HG02943 (cell line): ENCODE data around the gene DUSP8.

Experiments
- ATAC-seq: cut with Tn5 transposase; IDR thresholded peaks from one replicate; pipeline ENCODE4 v1.9.1; 2021; ENCODE audit warnings: mild to moderate bottlenecking, low read depth, moderate library complexity; ENCODE audit not compliant: unreplicated experiment

The DUSP8 gene

GRCh38 chr11:1567052-1567720 lies 4.9 kb downstream of the DUSP8 start:
- no peak for ATAC-seq

- ATAC-seq: no peak
Measured at GRCh38 chr11:1566381-1567051, 5.6 kb downstream of the DUSP8 start.

GRCh38 chr11:1565904-1566247 lies 6.2 kb downstream of the DUSP8 start:
- no peak for ATAC-seq

DNA sequence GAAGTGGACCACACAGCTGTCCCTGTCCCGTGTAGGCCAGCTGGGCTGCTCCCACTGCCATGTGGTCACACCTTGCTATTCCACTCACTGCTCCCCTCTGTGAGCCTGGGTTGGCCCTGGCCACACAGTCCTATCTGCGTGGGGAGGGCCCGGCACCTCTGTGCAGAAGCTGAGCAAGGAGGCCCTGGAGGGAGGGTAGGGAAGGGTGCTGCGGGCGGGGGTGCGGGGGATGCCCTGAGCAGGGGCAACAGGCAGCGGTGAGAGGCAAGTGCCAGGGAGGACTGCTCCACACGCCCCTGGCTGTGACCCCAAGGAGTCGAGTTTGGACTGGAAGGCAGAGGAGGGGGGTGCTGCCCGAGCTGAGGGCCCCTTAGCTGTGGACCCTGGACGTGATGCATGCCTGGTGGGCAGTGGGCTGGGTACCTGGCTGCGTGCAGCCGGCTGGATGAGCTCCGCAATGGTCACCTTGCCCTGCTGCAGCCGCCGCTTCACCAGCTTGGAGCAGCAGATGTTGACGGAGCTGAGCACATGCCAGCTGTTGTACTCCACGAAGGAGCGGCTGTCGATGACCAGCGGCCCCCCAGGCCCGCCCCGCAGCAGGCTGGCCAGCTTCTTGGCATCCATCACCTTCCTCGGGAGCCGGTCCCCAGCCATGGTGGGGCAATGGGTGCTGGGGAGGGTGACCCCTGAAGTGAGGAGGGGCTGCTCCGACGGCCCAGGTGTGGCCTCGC lies 6.7 kb downstream of the DUSP8 start:
- no peak for ATAC-seq

DNA sequence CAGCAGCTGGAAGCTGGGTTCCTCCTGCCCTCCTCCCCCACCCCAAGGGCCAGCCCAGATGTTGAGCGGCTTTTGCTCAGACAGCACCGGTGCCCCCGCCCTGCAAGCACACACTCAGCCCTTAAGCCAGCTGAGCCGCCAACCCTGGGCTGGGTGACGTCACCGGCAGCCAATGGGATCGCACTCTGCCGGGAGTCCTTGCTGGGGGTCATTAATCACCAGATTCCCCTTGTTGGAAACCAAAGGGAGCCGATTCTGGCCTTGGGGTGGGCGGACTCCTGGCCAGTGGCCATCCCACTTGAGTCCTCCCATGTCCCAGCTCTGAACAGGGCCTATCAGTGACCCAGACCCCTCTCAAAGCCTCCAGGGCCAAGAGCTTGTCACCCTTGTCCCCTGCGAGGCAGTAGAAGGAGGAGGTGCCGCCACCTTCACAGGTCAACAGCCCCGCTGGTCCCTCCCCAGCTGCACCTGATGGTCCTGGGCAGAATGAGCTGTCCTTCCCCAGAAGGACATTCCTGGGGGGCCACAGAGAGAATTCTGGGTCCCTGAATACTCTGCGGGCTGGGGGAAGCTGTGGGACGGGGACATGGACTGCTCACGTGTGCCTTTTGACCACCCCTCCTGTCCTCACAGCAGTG lies 7.4 kb downstream of the DUSP8 start:
- ATAC-seq: no peak

DNA sequence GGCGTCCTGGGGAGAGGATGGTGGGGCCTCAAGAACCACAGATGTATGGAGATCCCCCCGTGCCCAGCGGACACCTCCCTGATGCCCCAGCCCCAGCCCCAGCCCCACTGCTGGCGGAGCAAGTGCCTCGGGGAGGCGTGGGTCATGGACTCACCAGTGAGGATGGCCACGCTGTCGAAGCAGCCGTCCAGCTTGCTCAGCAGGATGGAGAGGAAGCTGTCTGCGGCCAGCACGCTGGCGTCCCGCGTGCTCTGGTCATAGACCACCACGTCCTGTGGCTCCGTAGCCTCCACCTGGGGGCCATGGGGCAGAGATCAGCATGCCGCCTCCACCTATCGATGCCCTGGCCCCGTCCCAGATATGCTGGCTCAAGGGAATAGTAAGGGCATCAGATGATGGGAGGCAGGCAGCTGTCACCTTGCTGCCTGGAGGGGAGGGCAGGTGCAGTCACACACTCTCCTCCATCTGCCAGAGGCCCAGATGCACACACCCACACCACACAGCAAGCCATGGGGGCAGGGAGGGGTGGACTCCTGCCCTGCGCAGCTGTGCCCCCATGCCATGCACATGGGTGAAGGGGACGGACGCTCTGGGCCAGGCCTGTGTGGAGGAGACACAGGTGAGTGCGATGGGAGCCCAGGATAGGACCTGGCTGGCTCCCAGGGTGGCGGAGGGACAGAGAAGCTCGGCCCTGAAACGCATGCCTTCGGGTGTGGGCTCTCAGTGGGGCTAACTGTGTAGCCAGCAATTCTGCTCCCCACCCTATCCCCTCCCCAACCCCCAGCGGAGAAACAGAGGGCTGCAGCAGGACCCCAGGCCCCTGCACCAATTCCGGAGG lies 8.2 kb downstream of the DUSP8 start:
- ATAC-seq: no peak

DNA sequence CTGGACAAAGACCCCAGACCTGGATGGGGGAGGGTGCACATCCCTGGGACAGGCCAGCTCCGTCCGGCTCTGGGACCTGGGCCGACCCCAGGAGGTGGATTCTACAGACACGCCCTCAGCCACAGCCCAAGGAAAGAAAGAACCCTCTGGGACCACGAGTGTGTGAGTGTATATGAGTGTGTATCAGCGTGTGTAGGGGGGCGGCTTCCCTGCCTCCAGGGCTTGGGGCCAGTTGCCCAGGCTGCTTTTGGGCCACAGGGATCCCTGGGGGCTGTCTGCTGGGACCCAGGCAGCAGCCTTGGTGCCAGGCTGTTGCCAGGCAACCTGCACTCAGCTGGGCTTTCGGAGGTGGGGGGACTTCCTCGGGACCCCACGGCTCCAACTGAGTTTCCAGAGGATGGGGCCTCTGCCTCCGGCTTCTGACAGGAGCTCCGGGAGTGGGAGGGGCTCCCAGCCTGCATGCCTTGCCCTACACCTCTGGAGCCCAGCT lies 8.9 kb downstream of the DUSP8 start:
- no peak for ATAC-seq

GRCh38 chr11:1562469-1563148 lies 9.5 kb downstream of the DUSP8 start:
- no peak for ATAC-seq

GRCh38 chr11:1561955-1562354 lies 10.1 kb downstream of the DUSP8 start:
- no peak for ATAC-seq

GRCh38 chr11:1561266-1561665 lies 10.8 kb downstream of the DUSP8 start:
- ATAC-seq: no peak

DNA sequence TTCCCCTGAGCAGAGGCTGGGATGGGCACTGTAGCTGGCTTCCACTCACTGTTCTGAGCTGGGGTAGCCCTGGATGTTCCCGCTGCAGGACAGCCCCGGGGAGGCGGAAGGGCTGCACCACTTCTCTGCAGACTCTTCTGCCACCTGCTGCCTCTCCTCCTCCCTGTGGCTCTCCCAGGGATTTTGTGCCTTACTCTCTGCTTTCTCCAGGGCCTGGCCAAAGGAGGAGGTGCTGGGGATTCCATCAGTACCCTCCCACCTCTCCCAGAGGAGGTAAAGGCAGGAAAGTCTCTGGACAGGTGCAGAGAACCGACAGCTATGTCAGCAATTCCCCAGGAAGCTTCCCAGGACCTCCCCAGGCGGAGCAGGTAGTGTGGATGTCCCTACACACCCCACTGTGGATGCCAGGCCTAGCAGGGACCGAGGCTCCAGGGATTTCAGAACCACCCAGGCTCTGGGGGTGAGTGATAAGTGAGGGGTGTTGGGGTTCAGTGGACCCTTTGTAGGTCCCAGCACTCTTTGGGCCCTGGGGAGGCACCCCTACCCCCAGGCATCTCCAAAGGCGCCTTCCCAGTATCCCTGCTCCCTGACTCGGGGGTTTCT lies 11.3 kb downstream of the DUSP8 start:
- ATAC-seq: no peak

- ATAC-seq: no peak
Measured at GRCh38 chr11:1560002-1560648, 11.9 kb downstream of the DUSP8 start.

GRCh38 chr11:1559111-1559951 lies 12.7 kb downstream of the DUSP8 start:
- ATAC-seq: no peak

DNA sequence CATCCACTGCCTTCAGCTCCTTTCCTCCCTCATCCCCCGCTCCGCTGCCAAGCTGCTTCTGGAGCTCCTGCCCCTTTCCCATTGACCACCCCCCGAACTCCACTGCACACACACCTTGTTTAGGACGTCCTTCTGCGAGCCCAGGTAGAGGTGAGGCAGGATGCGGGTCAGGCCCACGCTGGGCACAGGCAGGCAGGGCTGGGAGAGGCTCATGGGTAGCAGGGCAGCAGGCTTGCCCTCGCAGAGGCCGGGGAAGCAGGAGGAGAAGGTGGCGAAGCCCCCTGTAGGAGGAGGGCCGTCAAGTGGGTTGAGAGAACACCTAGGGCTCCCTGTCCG lies 13.3 kb downstream of the DUSP8 start:
- no peak for ATAC-seq

GRCh38 chr11:1557904-1558774 lies 13.9 kb downstream of the DUSP8 start:
- ATAC-seq: no peak

GRCh38 chr11:1557051-1557884 lies 14.8 kb downstream of the DUSP8 start:
- ATAC-seq: no peak
